Bone marrow (tissue), 2 donors: Measurements from ENCODE around the gene RCC2.

Experiments
- DNase-seq, 2 donors: peaks; one replicate each; lab custom pipeline; 2025; lab: John Stamatoyannopoulos, UW

RCC2 gene

DNA sequence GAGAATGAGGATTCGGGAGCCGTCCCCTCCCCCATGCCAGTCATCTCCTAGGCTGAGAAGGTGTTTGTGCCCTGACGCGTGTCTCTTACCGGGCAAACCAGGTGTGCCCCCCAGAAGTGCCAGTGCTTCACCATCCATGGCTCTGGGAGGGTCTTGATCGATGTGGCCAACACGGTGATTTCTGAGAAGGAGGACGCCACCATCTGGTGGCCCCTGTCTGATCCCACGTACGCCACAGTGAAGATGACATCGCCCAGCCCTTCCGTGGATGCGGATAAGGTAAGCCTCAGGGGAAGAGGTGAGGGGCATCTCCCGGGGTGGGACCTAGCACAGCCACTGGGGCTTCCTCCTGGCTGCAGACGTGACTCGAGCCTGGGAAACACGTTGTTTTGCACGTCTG is 66.5 kb downstream of the RCC2 start:
- DNase-seq, result no peak

DNA sequence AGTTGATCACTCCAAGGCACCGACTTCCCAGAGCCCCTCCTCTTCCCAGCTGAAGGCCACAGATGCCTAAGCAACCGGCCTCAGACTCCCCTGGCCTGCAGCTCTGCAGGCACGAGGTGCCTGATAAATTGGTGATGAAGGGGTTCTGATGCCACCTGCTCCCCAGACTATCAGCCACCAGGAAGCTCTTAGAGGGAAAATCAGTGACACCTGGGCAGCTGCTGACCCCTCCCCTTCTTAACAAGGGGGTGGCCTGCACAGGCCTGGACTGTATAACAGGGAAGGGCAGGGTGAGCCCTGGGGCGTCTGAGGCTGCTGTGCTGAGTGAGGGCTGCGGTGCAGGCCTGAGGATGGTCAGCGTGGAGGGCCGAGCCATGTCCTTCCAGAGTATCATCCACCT is 67.6 kb downstream of the RCC2 start, which contains the start of gene PADI6:
PADI6 (plus strand) TSS at position 301 of the 400 bp plus-strand sequence; CDS start at position 351, 50 bp downstream.
- DNase-seq, result no peak

DNA sequence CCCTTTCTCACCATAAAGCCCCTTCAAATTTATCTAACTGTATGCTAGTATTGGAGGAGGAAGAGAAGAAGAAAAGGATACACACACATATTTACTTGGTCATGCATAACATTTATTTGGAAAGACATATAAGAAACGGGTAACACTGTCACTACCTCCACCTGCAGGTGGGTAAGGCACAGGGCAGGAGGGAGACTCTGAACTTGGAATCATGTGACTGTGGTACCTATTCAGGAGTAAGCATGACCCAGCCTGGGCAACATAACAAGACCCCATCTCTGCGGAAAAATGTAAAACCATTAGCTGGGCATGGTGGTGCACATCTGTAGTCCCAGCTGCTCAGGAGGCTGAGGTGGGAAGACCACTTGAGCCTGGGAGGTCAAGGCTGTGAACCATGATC is 68.9 kb downstream of the RCC2 start:
- DNase-seq, result no peak

DNA sequence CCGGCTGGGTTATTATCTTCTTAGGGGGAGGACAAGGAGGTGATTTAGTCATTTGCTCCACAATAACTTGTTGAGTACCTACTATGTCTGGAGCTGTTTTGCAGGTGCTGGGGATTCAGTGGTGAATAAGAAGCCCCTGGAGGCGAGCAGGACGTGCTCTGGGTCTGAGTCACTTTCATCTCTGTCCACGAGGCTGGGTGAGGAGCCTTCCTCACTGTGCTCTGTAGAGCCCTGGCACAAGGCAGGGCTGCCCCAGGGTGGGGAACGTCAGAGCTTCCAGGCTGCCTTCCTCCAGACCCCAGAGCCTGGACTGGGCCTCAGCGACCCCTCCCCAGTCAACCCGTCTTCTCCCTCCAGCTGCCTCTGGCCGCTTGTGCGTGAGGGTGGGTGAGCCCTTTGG is 70.0 kb downstream of the RCC2 start:
- no peak for DNase-seq

DNA sequence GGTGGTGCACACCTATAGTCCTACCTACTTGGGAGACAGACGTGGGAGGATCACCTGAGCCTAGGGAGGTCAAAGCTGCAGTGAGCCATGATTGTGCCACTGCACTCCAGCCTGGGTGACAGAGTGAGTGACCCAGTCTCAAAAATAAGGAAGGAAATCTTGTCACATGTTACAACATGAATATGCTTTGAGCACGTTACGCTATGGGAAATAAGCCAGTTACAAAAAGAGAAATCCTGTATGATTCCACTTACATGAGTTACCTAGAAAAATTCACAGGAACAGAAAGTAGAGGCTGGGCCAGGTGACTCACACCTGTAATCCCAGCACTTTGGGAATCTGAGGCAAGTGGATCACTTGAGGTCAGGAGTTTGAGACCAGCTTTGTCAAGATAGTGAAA is 74.2 kb downstream of the RCC2 start:
- peak in 1 of 2 donors; percentile 31 for DNase-seq

DNA sequence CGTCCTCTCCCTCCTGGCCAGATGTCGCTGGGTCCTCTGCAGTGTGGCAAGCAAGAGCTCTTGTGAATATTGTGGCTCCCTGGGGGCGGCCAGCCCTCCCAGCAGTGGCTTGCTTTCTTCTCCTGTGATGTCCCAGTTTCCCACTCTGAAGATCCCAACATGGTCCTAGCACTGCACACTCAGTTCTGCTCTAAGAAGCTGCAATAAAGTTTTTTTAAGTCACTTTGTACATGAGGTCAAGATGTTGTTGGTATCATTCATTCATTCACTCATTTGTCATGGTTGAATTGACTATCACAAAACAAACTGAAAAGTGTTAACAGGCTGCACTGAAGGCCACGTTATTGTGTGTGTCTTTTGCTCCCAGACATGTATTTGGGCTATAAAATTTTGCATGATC is 75.7 kb downstream of the RCC2 start:
- DNase-seq, result no peak

DNA sequence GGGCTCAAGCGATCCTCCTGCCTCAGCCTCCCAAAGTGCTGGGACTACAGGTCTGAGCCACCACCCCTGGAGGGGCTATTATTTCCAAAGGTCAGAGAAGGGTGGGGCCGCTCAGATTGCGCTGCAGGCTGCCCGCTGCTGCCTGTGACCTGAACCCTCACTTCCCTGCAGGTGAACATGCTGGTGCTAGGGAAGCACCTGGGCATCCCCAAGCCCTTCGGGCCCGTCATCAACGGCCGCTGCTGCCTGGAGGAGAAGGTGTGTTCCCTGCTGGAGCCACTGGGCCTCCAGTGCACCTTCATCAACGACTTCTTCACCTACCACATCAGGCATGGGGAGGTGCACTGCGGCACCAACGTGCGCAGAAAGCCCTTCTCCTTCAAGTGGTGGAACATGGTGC is 76.1 kb downstream of the RCC2 start:
- DNase-seq, result no peak

DNA sequence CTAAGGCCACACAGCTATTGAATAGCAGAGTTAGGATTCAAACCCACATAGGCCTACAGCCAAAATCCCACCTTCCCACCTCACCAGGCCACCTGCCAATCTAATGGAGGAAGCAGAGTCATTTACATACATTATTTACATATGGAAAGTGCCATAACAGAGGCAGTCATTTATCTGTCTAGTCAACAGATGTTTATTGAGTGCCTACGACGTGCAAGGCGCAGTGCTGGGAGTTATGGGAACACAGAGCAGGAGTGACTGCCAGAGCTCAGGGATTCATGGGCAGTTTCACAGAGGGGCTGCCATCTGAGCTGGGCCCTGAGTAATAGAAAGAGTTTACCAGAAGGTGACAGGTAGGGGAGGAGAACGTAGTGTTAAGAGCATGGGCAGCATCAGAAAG is 77.8 kb downstream of the RCC2 start:
- no peak for DNase-seq

DNA sequence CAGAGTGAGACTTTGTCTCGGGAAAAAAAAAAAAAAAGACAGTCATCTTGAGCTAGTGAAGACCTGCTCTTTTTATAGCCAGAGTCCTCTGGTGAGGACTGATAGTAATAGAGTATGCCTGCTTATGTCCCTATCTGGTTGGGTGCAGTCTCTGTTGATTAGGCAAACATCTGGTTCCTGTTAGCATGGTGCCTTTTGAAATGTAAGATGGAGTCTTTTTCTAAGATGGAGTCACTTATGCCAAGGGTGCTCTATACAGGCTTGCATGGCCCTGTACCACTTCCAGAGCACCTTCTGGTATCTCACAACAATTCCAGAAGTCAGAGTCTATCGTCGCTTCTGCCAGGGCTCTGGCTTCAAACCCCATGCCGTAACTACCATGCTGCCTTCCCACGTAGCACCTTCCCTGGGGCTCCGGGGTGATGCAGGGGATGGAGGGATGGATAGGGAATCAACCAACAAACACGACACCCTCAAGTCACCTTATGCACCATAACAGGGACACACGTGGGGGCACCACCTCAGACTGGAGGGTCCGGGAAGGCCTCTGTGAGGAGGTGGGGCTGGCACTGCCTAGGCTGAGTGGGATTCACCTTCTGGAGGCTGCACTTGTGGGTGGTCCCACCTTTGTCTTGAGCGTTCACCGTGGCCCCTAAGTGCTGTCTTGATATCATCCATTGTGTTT is 79.1 kb downstream of the RCC2 start:
- no peak for DNase-seq

DNA sequence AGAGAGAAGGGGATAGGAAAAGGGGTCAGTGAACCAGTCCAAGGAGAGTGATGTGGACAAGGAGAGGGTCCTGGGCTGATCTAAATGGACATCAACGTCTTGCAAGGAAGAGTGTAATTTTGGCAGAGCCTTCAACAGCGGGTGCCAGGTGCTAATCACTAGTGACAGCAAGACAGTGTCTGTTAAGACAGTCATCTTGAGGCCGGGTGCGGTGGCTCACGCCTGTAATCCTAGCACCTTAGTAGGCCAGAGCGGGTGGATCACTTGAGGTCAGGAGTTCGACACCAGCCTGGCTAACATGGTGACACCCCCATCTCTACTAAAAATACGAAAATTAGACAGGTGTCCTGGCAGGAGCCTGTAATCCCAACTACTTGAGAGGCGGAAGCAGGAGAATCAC is 79.7 kb downstream of the RCC2 start:
- no peak for DNase-seq

DNA sequence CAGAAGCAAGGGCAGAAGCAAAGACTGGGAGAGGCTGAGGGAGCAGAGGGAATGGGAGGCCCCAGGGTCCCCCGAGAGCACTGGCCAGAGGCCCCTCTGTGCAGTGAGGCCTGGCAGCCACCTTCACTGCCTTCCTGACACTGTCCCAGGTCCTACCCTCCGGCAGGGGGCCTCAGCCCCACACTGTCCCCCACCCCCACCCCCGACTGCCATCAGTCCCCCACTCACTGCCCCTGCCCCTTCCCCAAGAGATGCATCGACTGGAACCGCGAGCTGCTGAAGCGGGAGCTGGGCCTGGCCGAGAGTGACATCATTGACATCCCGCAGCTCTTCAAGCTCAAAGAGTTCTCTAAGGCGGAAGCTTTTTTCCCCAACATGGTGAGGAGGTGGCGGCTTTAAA is 80.4 kb downstream of the RCC2 start:
- no peak for DNase-seq

DNA sequence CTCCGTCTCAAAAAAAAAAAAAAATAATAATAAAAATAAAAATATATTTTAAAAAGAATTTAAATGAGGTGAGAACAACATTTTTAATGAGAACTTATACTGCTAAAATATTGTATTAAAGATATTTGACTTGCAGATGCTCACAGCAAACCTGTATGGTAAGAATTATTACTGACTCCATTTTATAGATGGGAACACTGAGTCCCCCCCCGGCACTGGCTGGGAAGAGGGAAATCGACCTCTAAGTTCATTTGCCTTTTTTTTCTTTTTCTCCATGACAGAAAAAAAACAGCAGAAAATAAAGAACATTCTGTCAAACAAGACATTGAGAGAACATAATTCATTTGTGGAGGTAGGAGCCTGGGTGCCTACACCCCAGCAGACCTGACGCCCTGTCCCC is 80.9 kb downstream of the RCC2 start:
- no peak for DNase-seq
